HG02798 (cell line): ENCODE results near the gene LSM4.

ENCODE experiments used
- ATAC-seq: cut with Tn5 transposase; IDR thresholded peaks from one replicate; pipeline ENCODE4 v1.9.1; 2021; ENCODE audit warnings: mild to moderate bottlenecking; ENCODE audit not compliant: unreplicated experiment, poor library complexity

Gene LSM4

GRCh38 chr19:18294467-18294864, 28.4 kb downstream of the LSM4 start:
- ATAC-seq = no peak

GRCh38 chr19:18293642-18294466, 29.0 kb downstream of the LSM4 start:
- no peak for ATAC-seq

- ATAC-seq = no peak
These were observed 29.9 kb downstream of the LSM4 start for GRCh38 chr19:18292810-18293641.

GRCh38 chr19:18292462-18292809, 30.4 kb downstream of the LSM4 start:
- ATAC-seq = no peak

- ATAC-seq = peak; percentile 62
These were observed 31.1 kb downstream of the LSM4 start for GRCh38 chr19:18291590-18292461.

GRCh38 chr19:18291019-18291524, 31.8 kb downstream of the LSM4 start:
- ATAC-seq = no peak

- ATAC-seq = peak; percentile 41
These were observed 32.4 kb downstream of the LSM4 start for GRCh38 chr19:18290302-18291018.

GRCh38 chr19:18289471-18290301, 33.2 kb downstream of the LSM4 start:
- no peak for ATAC-seq

- ATAC-seq = no peak
These were observed 34.8 kb downstream of the LSM4 start for GRCh38 chr19:18287836-18288772.

GRCh38 chr19:18286973-18287635, 35.8 kb downstream of the LSM4 start:
- ATAC-seq = no peak

GRCh38 chr19:18284712-18285360, 38.0 kb downstream of the LSM4 start:
- no peak for ATAC-seq

GRCh38 chr19:18283338-18283737, 39.5 kb downstream of the LSM4 start:
- no peak for ATAC-seq

GRCh38 chr19:18282788-18283141, 40.1 kb downstream of the LSM4 start:
- no peak for ATAC-seq

GRCh38 chr19:18282021-18282787, 40.7 kb downstream of the LSM4 start:
- ATAC-seq = no peak

- peak; percentile 69 for ATAC-seq
These were observed 41.5 kb downstream of the LSM4 start, which contains the start of gene JUND for GRCh38 chr19:18281082-18282020. Gene JUND, minus strand, starts transcription at chr19:18281622. Its CDS starts 138 bp downstream, at chr19:18281484.
